Lower leg skin (tissue), 4 donors: ENCODE measurements around the gene ASB8. TPM values are rescaled to one million over a fixed set of nuclear protein-coding genes. Genes with fewer than 3 reads are reported as not detected.

Source experiments
- DNase-seq, 2 donors: peaks; one replicate each; pipeline ENCODE4 v3.0.0-alpha.2; 2019; ENCODE audit warnings: low spot score in 2 of 2
- H3K4me3 ChIP-seq: fragments of 200-600 bp; sonication (generic); 2 replicates; pipeline ENCODE4 v1.5.1; 2017; ENCODE audit warnings: mild to moderate bottlenecking, low read depth; ENCODE audit not compliant: poor library complexity, severe bottlenecking
- POLR2A ChIP-seq, 2 donors: fragments of 450-650 bp; IDR thresholded peaks; one replicate each; pipeline ENCODE4 v1.6.1; 2016 to 2017; ENCODE audit warnings: antibody characterized with exemption in 2 of 2, mild to moderate bottlenecking in 1 of 2, moderate library complexity in 1 of 2
- WGBS, 2 donors: methylation state at CpG; one replicate each; pipeline ENCODE4 v1.1.5; 2018; 5-methylcytosine and 5-hydroxymethylcytosine counted together
- intact Hi-C: fragments of 100-400 bp; cut with DNase I; formaldehyde crosslinking; loops from one replicate; pipeline ENCODE4 v1.15.0; 2023; ENCODE audit warnings: low total_unique reads
- total RNA-seq, 4 donors: library from RNA; depleted of rRNA; stranded (reverse); fragments of >200 nt; gene quantifications; one replicate each; pipeline ENCODE4 v1.1.0, GENCODE V29; 2016
- TF ChIP-seq, protein P1 (sequence below), 3 donors: fragments of 450-650 bp; IDR thresholded peaks; one replicate each; pipeline ENCODE4 v1.5.1; 2016; ENCODE audit warnings: antibody characterized with exemption in 3 of 3, mild to moderate bottlenecking in 3 of 3, moderate library complexity in 2 of 3

Gene ASB8
- total RNA-seq, 4 donors from 2014 or later, result 26.5 to 31.0 (median 27.9) TPM

GRCh38 chr12:48185181-48185919 lies 28.0 kb upstream of the ASB8 start:
- H3K4me3 ChIP-seq, result no peak overlapping the region
- 58 to 63% methylated on average over 10 of the region's 10 CpGs for WGBS, 2 donors
- TF ChIP-seq POLR2A (IDR thresholded peaks at IDR 0.05), result no peak
- TF ChIP-seq, protein P1, sequence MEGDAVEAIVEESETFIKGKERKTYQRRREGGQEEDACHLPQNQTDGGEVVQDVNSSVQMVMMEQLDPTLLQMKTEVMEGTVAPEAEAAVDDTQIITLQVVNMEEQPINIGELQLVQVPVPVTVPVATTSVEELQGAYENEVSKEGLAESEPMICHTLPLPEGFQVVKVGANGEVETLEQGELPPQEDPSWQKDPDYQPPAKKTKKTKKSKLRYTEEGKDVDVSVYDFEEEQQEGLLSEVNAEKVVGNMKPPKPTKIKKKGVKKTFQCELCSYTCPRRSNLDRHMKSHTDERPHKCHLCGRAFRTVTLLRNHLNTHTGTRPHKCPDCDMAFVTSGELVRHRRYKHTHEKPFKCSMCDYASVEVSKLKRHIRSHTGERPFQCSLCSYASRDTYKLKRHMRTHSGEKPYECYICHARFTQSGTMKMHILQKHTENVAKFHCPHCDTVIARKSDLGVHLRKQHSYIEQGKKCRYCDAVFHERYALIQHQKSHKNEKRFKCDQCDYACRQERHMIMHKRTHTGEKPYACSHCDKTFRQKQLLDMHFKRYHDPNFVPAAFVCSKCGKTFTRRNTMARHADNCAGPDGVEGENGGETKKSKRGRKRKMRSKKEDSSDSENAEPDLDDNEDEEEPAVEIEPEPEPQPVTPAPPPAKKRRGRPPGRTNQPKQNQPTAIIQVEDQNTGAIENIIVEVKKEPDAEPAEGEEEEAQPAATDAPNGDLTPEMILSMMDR (IDR thresholded peaks at IDR 0.05), result no peak
- DNase-seq, result no peak
- intact Hi-C loops, result no loop called here

- TF ChIP-seq, protein P1 (IDR thresholded peaks at IDR 0.05), result no peak
- TF ChIP-seq POLR2A (IDR thresholded peaks at IDR 0.05), result no peak
- intact Hi-C loops, result no loop called here
- WGBS, 2 donors, result 3 to 4% methylated on average over 10 to 12 of the region's 20 CpGs
- no peak overlapping the region for H3K4me3 ChIP-seq
- no peak for DNase-seq
Observed at GRCh38 chr12:48184549-48184922, 27.2 kb upstream of the ASB8 start.

DNA sequence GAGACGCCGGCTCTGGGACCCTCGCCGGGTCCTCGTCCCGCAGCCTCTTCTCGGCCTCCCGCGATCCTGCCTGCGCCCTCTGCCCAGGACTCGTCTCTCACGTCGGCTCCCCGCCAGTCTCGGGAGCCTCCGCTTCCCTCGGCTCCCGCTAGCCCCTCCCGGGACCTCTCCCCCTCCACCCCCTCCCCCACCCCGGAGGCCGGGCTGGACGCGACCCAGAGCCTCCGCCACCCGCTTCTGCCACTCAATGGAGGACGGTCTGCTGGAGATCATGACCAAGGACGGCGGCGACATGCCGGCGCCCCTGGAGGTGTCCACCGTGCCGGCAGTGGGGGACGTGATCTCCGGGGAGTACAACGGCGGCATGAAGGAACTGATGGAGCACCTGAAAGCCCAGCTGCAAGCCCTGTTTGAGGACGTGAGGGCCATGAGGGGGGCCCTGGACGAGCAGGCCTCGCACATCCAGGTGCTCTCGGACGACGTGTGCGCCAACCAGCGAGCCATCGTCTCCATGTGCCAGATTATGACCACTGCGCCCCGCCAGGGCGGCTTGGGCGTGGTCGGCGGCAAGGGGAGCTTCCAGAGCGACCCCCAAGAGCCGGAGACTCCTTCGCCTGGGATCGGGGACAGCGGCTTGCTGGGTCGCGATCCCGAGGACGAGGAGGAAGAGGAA lies 26.7 kb upstream of the ASB8 start:
- H3K4me3 ChIP-seq, result peak overlapping the region; percentile 16
- intact Hi-C loops, result no loop called here
- TF ChIP-seq, protein P1 (IDR thresholded peaks at IDR 0.05), result no peak
- TF ChIP-seq POLR2A (IDR thresholded peaks at IDR 0.05), result no peak
- WGBS, 2 donors, result 3 to 6% methylated on average over 31 to 49 of the region's 61 CpGs
- no peak for DNase-seq

DNA sequence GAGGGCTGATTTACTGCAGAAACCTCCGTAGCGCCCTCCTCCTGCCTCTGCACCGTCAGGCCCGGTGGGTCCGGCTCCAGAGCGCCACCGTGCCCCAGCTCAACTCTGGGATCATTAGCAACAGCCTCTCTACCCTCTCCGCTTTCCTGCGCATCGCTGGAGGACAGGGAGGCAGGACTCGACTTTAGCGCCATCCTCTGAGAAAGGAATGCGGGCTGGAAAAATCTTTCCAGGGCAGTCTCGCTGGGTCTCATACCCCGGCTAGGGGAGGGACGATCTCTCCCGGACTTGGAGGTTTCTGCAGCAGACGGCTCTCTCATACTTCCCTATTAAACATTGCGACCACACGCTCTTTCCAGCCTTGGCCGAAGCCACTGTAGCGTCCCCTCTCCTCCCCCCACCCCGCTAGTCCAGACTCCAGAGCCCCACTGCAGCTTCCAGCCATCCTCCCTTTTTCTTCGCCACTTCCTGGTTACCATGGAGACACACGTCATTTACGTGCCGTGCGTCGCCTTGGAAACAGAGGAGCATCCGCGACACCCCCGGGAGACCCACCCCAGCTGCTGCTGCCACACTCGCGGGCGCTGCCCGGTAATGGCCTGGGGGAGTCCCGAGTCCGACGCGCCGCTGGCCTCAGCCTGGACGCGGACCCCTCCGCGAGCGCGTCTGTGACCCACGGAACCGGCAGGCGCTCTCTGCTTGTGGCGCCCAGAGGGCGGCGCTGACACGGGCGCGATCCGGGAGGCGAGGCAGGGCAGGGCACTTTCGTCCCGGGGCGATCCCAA lies 26.0 kb upstream of the ASB8 start, which contains the start of gene CCDC184:
CCDC184 (plus strand) TSS at position 554 of the 785 bp plus-strand sequence. CDS start 479 bp downstream, outside the sequence.
- intact Hi-C loops, result no loop called here
- 0 to 1% methylated on average over 26 to 43 of the region's 61 CpGs for WGBS, 2 donors
- peak within 1 kb of the TSS; percentile 16 for H3K4me3 ChIP-seq
- DNase-seq, result peak; percentile 43 to 87
- no peak for TF ChIP-seq POLR2A (IDR thresholded peaks at IDR 0.05)
- TF ChIP-seq, protein P1 (IDR thresholded peaks at IDR 0.05), result no peak

DNA sequence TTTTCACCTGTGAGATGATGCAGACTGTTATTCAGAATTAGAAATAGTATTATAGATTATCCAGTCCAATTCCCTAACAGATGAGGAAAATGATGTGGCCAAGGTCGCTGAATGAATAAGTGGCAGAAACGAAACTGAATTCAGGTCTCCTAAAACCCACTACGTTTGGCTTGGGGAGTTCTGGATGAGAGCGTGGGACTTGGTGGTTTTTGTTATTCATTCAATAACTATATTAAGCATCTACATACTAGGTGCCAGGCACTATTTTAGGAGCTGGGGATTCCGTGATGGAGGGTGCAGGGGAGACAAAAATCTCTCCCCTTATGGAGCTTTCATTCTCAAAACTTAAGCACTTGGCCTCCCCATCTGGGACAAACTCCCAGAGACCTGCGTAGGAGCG lies 25.3 kb upstream of the ASB8 start:
- no peak for DNase-seq
- intact Hi-C loops, result no loop called here
- H3K4me3 ChIP-seq, result peak overlapping the region; percentile 16
- WGBS, 2 donors, result 12 to 14% methylated on average over 7 of the region's 7 CpGs
- no peak for TF ChIP-seq POLR2A (IDR thresholded peaks at IDR 0.05)
- TF ChIP-seq, protein P1 (IDR thresholded peaks at IDR 0.05), result no peak
